Breast epithelium (tissue), 3 donors: Measurements from ENCODE around the gene ABL1.

ENCODE experiments used
- POLR2AphosphoS5 ChIP-seq, 3 donors: sonication (generic); formaldehyde crosslinking; IDR thresholded peaks; one replicate each; pipeline ENCODE4 v1.6.1; 2017; ENCODE audit warnings: antibody characterized with exemption in 3 of 3
- TF ChIP-seq, protein P1 (sequence below), 3 donors: fragments of 450-650 bp; IDR thresholded peaks; one replicate each; pipeline ENCODE4 v1.5.1; 2016 to 2017; ENCODE audit warnings: antibody characterized with exemption in 3 of 3, mild to moderate bottlenecking in 3 of 3, moderate library complexity in 3 of 3

GRCh38 chr9:130825351-130825651 is 9.8 kb upstream of the ABL1 start:
- TF ChIP-seq, protein P1, sequence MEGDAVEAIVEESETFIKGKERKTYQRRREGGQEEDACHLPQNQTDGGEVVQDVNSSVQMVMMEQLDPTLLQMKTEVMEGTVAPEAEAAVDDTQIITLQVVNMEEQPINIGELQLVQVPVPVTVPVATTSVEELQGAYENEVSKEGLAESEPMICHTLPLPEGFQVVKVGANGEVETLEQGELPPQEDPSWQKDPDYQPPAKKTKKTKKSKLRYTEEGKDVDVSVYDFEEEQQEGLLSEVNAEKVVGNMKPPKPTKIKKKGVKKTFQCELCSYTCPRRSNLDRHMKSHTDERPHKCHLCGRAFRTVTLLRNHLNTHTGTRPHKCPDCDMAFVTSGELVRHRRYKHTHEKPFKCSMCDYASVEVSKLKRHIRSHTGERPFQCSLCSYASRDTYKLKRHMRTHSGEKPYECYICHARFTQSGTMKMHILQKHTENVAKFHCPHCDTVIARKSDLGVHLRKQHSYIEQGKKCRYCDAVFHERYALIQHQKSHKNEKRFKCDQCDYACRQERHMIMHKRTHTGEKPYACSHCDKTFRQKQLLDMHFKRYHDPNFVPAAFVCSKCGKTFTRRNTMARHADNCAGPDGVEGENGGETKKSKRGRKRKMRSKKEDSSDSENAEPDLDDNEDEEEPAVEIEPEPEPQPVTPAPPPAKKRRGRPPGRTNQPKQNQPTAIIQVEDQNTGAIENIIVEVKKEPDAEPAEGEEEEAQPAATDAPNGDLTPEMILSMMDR (IDR thresholded peaks at IDR 0.05): no peak
- TF ChIP-seq POLR2AphosphoS5 (IDR thresholded peaks at IDR 0.05): no peak
